ENCODE data around the gene SLC51A.
A peak's percentile ranks its signal among the peaks of the same experiment; 100 is the strongest.
"Not testable (repeated sequence)": the region's sequence is repeated elsewhere in the genome, so short reads cannot be mapped to it uniquely, and the experiment has no call there.

The SLC51A gene

DNA sequence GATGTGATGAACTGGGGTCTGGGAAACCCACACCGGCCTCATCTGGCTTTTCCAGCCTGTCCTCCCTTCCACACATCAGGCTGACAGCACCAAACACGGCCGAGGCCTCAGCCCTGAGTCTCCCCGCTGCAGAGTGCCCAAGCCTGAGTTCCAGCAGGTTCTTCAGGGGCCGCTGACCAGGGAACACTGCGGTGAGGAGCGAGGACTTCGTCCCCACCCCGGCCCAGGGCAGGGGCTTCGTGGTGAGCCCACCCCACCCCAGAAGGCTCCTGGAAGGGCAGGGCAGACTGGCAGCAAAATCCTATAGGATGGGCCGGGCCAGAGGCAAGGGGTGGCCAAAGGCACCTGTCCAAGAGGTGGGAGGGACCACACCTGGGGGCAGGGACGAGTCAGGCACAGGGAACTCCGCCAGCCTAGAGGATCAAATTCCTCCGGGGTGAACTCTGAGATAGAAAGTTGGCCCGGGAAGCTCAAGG lies at the start of gene SLC51A:
TSS of gene SLC51A (plus strand) at position 446 of the 476 bp plus-strand sequence. CDS start 179 bp downstream, outside the sequence.
- DNase-seq (ENCODE audit: extremely low read depth in 1 of 2, low read depth in 1 of 2) = no peak

DNA sequence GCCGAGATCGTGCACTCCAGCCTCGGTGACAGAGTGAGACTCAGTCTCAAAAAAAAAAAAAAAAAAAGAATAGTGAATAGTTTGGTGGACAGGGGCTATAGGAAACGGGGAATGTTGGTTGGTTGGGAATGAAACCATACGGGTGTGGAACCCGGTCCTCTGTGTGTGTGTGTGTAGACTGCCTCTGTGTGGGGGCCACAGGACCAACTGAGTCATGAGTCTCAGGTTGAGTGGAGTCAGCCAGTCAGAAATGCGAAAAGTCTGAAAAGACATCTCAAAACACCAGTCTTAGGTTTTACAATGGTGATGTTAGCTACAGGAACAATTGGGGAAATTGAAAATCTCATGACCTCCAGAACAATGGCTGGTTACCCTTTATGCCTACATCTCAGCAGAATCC lies 49.6 kb upstream of the SLC51A start:
- no peak for DNase-seq (ENCODE audit: extremely low read depth in 1 of 2, low read depth in 1 of 2)

DNA sequence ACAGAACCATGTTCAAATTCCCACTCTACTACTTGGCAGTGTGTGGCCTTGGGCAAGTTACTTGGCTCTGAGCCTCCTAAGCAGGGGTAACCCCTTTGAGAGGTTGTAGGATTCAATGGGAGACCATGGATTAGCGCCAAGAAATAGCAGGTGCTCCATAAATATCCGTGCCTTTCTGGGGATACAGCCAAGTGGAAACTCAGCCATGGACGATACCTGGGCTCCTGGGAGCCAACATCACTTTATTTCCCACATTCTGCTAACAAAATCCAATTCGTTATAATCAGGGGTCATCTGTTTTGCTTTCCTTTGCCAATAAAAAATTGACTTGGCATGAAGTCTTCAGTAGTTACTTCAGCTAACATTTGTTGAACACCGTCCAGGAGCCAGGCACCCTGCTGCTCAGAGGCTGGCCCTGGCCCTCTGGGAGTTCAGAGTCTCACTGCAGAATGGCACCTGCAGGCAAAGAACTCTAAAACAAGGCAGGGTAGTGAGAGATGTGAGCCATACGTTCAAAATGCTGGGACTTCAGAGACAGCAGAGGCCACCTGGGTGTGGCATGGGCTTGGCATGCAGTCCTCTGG lies 47.4 kb upstream of the SLC51A start:
- DNase-seq (ENCODE audit: extremely low read depth in 1 of 2, low read depth in 1 of 2) = no peak

DNA sequence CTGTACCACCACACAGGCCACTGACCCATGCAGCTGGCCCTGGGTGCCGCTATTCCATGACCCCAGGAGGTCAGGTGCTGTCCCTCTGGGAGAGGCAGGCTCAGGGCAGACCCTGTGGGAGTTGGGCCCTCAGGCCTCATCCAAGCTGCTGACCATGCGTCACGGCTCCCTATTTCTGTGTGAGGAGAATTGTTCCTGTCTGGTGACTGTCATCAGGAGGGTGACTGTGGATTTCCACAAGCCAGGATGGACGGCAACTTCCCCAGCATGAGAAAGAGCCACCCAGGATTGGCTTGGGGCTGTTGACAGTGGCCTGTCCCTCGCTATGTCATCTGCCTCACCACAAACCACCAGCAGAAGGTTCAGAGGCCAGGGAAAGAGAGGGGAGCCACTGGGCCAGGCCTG lies 46.5 kb upstream of the SLC51A start:
- no peak for DNase-seq (ENCODE audit: extremely low read depth in 1 of 2, low read depth in 1 of 2)

DNA sequence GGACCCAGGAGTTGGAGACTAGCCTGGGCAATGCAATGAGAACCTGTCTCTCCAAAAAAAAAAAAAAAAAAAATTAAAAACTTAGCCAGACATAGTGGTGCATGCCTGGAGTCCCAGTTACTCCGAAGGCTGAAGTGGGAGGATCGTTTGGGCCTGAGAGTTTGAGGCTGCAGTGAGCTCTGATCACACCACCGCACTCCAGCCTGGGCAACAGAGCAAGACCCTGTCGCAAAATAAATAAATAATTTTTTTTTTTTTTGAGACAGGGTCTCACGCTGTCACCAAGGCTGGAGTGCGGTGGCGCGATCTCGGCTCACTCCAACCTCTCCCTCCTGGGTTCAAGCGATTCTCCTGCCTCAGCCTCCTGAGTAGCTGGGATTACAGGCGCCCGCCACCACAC lies 46.0 kb upstream of the SLC51A start:
- not testable (repeated sequence) for DNase-seq (ENCODE audit: extremely low read depth in 1 of 2, low read depth in 1 of 2)

DNA sequence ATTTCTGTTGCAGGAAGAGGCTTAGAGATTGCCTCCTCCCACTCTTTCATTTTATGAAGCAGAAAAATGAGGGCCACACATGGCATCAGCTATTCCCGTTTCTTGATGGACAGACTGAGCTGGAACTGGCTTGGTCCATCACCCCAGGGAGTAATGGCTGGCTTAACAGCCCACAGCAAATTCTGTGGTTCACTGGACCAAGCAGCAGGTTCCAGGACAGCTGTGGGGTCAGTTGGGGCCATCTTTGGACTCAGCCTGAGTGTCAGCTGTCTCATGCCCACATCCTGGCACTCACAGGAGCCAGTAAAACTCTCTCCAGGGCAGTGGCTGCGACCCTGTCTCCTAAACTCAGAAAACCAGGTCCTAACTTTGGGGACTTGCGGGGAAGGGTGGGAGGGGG lies 41.7 kb upstream of the SLC51A start:
- DNase-seq (ENCODE audit: extremely low read depth in 1 of 2, low read depth in 1 of 2) = no peak

DNA sequence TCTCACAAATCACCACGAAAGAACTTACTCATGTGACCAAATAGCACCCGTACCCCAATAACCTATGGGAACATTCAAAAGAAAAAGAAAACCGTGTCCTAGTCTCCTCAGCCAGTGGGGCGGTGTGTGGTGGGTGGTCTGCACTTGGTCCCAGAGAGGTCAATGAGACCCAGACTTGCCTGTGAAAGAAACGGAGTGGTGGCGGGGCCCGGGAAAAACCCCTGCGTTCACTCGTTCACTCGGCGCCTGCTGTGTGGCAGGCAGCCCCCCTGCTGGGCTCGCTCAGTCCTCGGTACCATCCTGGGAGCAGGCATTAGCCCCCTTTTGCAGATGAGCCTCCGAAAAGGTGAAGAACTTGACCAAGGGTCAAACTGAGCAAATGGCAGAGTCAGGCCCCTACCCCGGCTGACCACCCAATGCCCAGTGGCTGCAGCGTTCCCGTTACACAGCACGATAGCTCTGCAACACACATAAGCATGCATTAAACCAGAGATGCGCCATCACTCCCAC lies 41.2 kb upstream of the SLC51A start:
- DNase-seq (ENCODE audit: extremely low read depth in 1 of 2, low read depth in 1 of 2) = no peak

DNA sequence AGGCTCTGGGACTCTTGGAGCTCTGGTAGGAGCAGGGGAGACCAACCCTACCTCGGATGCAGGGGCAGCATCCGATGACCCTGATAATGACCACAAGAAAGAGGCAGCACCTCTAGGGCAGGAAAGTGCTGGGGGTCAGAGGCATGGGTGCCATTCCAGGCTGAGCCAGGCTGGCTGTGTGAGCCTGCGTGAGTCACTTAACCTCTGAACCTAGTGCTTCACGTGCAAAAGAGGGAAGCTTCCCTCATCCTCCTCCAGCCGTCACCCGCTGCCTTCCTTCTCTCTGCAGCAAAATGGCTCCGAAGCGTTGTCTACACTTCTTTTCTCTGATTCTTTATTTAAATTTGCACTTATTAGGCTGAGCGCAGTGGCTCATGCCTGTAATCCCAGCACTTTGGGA lies 40.6 kb upstream of the SLC51A start:
- DNase-seq (ENCODE audit: extremely low read depth in 1 of 2, low read depth in 1 of 2) = no peak

DNA sequence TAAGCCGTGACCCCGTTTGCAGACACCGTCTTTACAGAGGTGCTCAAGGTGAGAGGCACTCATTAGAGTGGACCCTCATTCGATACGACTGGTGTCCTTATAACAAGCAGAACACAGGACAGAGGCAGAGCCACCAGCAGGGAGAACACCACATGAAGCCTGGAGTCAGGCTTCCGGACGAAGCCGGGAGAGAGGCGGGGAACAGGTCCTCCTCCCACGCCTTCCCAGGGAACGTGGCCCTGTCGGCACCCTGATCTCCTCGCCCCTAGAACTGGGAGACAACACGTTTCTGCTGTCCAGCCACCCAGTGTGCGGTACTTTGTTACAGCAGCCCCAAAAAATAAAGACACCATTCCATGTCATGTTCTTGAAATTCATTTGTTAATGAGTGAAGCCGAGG lies 38.8 kb upstream of the SLC51A start:
- DNase-seq (ENCODE audit: extremely low read depth in 1 of 2, low read depth in 1 of 2) = no peak

DNA sequence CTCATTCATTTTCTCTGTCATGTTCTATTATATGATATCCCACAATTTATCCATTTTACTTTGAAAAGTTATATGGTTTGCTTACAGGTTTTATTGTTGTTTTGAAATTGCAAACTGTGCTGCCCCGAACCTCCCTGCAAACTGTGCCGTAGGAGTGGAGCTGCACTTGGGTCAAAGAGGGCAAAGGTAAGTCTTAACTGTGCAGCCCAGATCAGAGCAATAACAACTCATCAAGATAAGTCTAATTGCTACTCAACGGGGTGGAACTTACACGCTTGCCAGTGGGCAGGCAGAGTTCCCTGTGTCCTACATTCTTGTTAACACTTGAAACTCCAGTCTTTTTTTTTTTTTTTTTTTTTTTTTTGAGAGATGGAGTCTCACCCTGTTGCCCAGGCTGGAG lies 38.4 kb upstream of the SLC51A start:
- no peak for DNase-seq (ENCODE audit: extremely low read depth in 1 of 2, low read depth in 1 of 2)

DNA sequence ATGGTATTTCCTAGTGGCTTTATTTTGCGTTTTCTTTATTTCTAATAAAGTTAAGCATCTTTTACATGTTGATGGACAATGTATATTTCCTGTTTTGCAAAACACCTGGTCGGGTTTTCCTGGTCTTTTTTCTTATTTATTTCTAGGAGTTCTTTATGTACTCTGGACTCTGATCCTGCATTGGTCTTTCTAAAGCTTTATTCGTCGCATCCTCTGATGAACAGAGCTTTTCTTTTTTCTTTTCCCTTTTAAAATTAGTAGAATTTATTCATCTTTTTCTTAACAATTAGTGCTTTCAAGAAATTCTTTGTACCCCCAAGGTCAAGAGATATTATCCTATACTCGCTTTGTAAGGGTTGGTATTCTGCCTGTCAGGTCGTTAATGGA lies 37.3 kb upstream of the SLC51A start:
- no peak for DNase-seq (ENCODE audit: extremely low read depth in 1 of 2, low read depth in 1 of 2)

DNA sequence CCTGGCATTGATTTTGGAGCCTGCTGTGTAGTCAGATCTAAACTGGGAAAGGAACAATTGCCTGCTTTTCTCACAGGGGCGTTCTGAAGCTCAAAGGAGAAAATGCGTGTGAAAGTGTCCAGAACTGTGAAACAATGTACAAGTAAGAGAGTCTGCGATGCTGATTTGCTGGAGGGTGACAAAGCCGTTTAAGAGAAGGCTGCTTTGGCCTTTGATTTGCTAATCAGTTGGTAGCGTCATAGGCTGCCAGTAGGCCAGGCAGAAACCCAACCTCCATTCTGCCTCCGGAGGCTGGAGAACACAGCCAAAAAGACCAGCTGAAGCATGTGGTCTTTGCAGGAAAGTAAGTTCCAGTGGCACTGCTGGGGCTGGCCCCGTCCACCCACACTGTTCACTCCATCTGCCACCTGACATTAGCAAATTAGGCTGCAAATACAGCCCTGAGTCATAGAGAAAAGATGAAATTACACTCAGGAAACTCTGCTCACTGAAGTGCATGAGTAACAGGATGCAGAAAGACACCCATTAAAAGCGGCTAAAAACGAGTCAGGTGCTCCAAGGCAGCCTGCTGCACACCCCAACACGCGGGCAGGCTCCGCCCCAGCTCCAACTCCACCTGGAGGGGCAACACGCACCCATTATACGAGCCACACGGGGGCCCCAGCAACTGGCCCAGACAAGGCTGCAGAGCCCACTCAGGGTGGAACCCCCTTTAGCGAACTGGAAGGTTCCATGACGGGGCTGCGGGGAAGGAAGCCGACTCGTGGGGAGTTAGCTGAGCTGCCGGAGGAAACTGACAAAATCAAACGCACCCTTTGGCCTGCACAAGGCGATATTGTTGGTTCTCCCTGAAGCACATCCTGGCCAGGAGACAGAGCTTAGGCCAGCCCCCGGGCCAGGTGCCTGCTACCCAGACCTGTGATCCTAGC lies 36.7 kb upstream of the SLC51A start:
- peak; percentile 85 to 93 for DNase-seq (ENCODE audit: extremely low read depth in 1 of 2, low read depth in 1 of 2)

DNA sequence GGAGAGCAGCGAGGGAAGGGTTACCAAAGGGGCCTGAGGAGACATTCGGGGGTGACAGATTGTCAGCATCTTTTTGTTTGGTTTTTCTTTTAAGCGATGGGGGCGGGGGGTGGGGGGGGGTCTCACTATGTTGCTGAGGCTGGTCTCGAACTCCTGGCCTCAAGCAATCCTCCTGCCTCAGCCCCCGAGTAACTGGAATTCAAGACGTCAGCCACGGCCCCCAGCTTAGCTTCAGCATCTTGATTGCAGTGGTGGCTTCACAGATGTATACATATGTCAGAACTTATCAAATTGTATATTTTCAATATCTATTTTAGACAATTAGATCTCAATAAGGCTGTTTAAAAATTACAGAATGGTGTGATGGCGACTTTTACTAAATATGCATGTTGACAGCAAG lies 36.0 kb upstream of the SLC51A start:
- DNase-seq (ENCODE audit: extremely low read depth in 1 of 2, low read depth in 1 of 2) = no peak

DNA sequence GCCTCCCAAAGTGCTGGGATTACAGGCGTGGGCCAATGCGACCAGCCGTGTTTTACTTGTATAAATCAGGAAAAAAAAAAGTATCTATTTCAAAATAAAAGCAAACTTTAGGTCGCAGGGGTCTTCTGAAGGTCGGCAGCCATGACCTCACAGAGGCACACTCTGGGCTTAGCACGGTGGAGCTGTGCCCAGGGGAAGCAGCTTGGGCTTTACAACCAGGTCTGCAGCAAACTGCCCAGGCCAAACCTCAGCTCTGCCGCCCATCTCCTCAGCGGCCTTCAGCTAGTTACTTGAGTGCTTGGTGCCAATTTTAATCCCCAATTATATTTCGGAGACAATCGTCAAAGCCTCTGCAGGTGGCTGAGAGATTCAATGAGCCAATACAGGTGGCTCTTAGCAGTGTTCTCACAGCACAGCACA lies 35.2 kb upstream of the SLC51A start:
- DNase-seq (ENCODE audit: extremely low read depth in 1 of 2, low read depth in 1 of 2) = no peak

DNA sequence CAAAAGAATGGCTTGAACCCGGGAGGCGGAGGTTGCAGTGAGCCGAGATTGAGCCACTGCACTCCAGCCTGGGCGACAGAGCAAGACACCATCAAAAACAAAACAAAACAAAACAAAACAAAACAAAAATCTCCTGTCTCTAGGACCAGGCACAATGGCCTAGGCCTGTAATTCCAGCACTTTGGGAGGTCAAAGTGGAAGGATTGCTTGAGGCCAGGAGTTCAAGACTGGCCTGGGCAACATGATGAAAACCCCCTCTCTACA lies 32.2 kb upstream of the SLC51A start:
- not testable (repeated sequence) for DNase-seq (ENCODE audit: extremely low read depth in 1 of 2, low read depth in 1 of 2)

DNA sequence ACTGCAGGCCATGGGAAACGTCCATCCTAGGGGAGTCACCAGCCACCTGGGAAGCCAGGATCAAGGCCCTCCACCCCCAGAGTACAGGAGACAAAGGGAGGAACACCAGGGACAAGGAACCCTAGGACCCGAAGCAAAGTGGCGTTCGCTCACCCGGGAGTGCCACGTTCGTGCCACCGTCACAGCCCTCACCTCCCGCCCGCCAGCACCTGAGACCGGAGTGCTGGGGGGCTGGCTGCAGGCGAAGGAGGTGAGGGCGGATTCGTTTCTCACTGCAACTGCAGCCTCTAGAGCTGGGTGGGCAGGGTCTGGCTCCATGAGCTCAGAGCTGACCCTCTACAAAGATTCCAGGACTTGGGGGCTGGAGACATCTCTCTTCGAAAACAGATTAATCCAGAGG lies 31.5 kb upstream of the SLC51A start:
- DNase-seq (ENCODE audit: extremely low read depth in 1 of 2, low read depth in 1 of 2) = no peak

DNA sequence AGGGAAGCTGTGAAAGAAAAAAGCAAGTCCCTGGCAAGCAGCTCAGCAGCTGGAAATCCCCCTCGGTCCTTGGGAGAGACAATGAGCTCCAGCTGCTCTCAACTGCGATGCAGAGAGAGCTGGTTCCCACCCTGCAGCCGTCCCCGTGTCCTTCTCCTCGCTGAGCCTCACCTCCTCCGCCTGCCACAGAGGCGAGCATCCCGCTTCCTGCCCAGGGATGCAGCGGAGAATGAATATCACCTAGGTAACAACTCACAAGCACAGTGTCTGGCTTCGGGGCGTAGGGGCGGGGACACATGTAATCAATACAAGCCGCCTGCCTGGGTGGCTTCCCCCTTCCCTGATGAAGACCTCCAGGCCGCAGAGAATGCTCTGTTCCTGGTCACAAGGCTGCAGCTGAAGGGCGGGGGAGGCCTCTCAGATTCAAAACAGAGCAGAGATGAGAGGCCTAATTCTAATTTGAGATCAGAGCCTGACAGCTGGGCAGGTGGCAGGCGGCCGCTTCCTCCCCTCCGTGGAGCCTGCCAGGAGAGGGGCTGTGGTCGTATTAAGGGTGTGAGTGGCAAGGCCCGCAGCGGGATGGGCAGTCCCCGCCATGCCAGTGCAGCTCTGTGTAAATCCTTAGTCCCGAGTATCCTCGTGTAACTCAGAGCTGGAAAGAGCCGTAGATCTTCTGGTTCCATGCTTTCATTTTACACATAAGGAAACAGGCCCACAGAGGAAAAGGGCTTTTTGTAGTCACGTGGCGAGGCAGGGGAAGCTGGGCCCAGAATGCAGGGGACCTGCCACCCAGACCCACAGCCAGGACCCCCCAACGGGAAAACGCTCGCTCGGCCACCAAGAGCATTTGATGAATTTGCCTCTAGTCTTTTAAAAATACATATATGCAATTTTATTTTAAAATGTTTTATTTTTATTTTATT lies 29.4 kb upstream of the SLC51A start:
- DNase-seq (ENCODE audit: extremely low read depth in 1 of 2, low read depth in 1 of 2) = no peak

DNA sequence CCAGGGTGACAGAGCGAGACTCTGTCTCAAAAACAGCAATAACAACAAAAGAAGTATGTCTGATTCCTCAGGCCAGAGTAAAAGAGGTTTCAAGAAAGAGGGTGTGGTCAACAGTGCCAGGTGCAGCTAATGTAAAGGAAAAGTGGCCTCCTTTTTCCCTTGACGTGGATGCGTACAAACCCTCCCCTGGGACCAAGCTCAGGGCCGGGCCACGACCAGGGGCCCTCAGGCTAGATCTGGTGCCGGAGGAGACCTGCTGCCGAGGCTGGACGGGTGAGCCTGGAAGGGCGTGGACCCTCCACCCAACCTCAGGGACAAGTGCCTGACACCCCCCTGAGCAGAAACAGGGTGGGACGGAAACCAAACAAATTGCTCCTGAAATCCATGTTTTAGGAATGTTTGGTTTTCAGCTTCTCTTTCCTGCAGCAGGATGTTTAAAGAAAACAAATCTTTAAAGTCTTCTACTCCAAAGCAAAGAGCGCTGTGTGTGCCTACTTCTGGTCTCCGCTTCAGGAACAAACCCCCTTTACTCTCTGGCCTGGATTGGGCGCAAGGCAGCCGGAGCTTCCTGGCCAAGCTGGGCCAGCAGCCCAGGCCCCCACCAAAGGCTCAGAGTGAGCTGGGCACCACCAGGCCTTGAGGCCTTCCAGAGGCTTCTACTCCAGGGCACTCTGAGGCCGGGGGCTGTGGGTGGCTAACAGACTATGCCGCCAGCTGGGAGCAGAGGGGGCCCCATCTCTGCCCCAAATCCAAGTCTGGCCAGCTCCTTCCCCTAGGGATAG lies 26.6 kb upstream of the SLC51A start:
- no peak for DNase-seq (ENCODE audit: extremely low read depth in 1 of 2, low read depth in 1 of 2)

DNA sequence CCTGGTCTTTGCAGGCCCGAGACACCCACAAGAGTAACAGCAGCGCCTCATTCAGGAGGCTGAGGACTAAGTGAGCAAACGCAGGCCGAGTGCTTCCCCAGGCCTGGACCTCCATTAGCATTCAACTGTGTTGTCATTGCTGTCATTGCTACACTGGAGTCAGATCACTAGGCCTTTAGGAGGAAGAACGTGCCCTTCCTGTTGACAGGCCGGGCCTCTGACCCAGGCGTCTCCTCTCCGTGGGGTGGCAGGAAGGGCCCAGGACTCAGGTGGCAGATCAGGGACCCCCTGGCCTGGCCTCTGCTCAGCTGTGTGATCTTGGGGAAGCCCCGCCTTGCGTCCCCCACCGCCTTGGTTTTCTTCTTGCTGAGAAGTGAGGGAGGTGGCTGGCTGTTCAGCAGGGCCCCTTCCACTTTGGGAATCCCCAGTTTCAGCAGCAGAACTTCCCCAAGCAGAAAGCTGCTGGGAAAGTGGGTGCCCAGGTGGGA lies 24.3 kb upstream of the SLC51A start:
- peak; percentile 45 to 50 for DNase-seq (ENCODE audit: extremely low read depth in 1 of 2, low read depth in 1 of 2)

DNA sequence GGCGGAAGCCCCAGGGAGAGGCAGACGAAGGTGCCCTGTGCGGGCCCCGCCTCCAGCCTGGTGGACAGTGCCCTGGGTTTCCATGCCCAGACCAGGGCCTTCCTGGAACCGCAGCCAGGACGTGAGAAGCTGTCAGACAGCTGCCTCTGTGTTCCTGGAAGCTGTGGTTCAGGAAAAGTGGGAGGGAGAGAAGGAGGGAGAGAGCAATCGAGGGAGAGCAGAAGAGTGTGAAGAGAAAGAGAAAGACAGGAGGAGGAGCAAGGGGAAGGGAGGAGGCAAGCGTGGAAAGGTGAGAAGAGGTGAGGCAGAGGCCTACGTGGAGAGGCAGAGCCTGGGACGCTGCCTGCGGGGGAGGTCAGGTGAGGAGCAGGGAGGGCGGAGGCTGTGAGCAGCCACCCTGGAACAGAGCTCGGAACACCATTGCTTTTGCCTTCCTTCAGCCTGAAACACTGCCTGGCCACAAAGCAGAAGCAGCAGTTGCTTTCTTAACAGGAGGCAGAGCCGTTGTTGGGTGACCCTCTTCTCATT lies 23.7 kb upstream of the SLC51A start:
- DNase-seq (ENCODE audit: extremely low read depth in 1 of 2, low read depth in 1 of 2) = no peak

All from stimulated activated CD8-positive, alpha-beta memory T cell treated with anti-CD3 and anti-CD28 coated beads, Interleukin-7, amount 100 ng/mL, for 48 hours (primary cell).